GM21576 (cell line): ENCODE results near the gene FNTB.
A peak's percentile ranks its signal among the peaks of the same experiment; 100 is the strongest.
"Not testable (repeated sequence)": the region's sequence is repeated elsewhere in the genome, so short reads cannot be mapped to it uniquely, and the experiment has no call there.

Experiments
- ATAC-seq: cut with Tn5 transposase; IDR thresholded peaks from one replicate; pipeline ENCODE4 v1.9.1; 2021; ENCODE audit warnings: mild to moderate bottlenecking, moderate library complexity; ENCODE audit not compliant: unreplicated experiment

Gene FNTB

GRCh38 chr14:65011538-65011937 lies 24.8 kb downstream of the FNTB start:
- no peak for ATAC-seq

DNA sequence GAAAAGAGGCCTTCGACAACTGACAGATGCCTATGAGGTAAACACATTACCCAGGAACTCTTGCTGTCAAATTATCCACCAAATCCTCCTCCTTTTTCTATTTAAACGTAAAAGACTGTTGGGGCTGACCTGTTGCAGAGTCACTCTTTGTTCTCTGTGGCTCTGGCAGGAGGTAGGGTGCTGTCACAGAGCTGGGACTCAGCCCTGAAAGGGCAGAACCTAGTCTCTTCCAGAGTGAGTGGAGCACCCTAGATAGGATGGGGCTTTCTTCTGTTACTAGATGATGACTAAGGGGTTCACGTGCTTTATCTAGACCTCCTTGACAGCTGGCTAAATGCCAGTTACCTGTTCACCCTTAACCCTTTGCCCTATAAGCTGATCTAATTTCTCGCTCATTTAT lies 25.7 kb downstream of the FNTB start:
- no peak for ATAC-seq

DNA sequence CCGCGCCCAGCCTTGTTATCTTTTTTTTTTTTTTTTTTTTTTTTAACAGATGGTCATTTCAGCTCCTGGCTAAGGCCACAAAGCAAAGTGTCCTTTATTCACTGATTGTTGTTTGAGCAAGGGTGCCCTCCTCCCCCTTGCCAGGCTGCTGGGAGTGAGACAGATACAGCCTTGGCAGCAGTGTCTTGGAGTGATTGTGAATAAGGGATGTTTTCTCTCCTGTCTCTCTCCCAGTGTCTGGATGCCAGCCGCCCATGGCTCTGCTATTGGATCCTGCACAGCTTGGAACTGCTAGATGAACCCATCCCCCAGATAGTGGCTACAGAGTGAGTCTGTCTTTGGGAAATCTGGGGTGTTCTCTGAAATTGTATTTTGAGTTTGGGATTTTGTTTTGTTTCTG lies 28.7 kb downstream of the FNTB start:
- ATAC-seq = no peak

- ATAC-seq = no peak
Observed at GRCh38 chr14:65016471-65016870, 29.8 kb downstream of the FNTB start.

DNA sequence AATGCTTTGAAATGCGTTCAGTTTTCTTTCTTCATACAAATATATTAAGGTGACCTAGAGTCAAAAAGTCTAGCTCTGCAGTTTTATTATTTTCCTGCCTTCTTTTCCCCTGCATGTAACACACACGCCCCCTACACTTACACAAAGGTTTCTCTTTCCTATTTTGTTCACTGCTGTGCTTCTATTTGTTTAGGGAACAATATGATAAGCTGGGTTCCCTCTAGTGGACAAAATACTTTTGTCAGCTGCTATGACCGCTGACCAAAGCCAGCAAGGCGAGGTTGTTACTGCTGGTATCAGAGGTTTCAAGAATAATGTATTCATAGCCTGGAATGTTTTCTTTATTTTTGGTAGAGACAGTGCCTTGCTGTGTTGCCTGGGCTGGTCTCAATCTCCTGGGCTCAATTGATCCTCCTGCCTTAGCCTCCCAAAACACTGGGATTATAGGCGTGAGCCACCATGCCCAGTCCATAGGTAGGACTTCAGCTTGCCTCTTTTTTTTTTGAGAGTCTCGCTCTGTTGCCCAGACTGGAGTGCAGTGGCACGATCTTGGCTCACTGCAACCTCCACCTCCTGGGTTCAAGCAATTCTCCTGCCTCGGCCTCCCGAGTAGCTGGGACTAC lies 33.4 kb downstream of the FNTB start:
- peak; percentile 52 for ATAC-seq

DNA sequence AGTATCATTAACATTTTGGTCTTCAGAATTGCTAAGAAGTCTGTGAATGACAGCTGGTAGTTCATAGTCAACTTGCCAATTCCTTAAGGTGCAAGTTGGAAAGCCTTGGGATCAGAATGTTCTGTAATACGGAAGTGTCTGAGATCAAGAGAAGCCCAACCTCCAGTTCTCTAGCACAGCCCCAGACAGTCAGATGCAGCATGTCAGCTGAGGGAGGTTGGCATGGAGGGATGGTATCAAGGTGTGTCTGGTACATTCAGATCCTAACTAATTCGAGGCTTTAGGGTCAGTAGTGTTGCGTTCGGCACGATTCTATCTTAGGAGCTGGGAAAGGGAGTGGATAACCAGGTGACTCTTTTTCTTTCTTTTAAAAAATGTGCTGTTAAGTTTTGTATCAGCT lies 38.3 kb downstream of the FNTB start:
- ATAC-seq = no peak

DNA sequence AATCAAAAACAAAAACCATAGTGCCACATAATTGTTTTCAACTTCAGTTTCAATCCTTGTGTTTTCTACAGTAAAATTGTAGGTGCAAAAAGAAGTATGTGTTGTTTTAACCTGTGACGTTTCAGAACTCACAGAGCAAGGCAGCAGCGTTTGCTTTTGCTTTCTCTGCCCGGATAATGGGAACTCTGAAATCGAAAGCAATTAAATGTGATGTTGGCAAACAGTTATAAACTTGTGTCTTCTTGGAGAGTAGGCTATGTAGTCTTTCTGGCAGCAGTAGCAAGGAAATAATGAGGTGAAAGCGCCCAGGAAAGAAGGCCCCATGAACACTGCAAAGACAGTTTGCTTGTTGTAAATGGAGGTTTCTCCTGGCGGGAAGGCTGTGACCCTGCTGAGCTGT lies 39.1 kb downstream of the FNTB start:
- ATAC-seq = no peak

GRCh38 chr14:65026526-65026925 lies 39.8 kb downstream of the FNTB start:
- ATAC-seq = no peak

- no peak for ATAC-seq
Observed at GRCh38 chr14:65027127-65027799, 40.6 kb downstream of the FNTB start.

DNA sequence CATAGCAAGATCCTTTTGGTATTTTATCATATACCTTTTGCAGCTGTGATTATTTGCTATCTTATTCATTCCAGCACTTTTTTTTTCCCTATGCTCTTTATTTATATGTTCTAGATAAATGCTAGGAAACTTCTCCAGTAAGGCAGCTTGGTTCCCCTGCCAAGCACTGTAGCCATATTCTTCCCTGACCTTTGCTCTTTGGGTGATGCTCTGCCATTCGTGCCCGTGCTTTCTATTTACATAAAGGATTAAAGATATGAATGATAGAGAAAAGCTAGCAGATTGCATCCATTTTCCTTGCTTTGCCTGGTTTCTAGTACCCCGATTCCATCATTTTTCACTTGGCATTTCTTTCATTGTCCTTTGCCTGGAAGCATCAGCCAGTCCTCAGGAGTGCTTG lies 42.2 kb downstream of the FNTB start:
- ATAC-seq = no peak

GRCh38 chr14:65031321-65031720 lies 44.6 kb downstream of the FNTB start:
- ATAC-seq = not testable (repeated sequence)

- ATAC-seq = no peak
Observed at GRCh38 chr14:65032319-65032718, 45.6 kb downstream of the FNTB start.

DNA sequence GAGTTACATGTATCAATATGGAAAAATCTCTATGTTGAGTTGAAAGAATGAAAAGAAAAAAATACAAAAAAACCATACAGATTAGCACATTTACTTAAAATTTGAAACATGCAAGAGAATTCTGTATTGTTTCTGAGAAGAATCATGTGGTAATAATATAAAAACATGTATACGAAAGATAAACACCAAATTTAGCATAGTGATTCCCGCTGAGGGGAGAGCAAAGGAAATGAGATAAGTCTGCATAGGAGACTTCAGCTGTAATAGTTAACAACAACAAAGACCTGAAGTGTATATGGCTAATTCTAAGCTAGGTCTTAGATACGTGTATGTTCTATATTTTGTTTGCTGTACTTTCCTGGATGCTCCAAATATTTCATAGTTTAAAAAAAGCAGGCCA lies 46.5 kb downstream of the FNTB start:
- ATAC-seq = no peak

GRCh38 chr14:65034021-65034420 lies 47.3 kb downstream of the FNTB start:
- no peak for ATAC-seq

DNA sequence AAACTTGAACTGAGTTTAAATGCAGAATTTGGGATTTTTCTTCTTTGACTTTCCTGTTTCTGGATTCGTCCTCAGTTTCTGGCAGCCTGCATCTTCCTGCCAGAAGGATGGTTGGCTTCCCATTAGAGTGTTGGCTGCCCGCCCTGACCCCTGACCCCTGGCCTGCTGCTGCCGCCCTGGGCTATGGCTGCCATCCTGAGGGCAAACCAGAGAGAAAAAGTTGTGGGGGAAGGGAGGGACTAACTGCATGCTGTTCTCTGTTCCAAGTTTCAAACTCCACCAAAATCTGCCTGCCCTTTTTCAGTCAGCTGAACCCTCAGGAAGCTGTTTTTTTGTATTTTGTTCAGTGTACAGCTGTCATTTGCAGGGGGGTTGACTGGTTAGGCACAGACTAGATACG lies 48.4 kb downstream of the FNTB start:
- ATAC-seq = no peak

DNA sequence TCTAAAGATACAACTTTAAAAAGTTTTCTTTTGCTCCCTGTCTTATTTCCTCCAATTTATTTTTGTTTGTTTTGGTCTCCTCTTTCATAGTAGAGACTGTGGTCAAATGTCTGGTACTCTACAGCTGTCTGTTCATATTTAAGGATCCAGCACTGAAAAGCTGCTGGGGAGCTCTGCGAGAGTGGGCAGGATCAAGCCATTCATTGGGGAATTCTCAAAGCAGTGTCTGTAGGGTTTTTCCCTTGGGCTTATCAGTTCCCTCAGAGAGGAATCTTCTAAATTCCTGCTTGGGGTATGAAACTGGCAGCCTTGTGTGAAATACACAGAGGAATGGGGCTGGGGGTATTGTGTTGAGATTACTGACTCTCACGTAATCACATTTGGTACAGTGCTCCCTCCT lies 52.3 kb downstream of the FNTB start:
- ATAC-seq = no peak

DNA sequence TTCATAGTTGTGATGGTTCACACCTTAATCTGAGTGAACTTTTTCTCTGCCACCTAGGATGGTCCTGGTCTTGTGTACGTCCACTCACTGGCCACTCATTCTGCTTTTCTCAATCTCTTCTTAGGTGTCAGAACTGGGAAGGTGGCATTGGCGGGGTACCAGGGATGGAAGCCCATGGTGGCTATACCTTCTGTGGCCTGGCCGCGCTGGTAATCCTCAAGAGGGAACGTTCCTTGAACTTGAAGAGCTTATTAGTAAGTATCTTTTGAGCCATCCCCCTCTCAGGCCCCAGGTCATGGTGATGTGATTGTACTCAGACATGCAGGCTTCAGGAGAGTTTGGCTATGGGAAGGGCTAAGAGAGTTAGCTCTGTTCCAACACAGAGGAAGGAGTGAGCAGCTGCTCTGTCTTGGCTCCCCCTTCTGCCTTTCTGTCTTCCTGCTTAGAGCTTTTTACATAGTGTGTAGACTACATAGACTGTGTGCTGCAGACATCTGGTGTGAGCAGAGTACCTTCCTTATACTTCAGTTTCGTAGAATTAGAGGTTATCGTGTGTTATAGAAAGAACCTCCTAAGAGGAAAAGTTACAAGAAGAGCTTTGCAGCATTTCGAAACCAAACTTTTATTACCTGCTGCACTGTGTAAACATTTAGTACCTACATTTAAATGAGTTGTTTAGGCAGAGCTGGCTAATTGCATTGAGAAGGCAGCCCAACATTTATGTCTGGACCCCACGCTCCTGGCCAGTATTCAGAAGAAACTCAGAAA lies 54.2 kb downstream of the FNTB start:
- no peak for ATAC-seq

- ATAC-seq = no peak
Observed at GRCh38 chr14:65041434-65041915, 54.8 kb downstream of the FNTB start.

GRCh38 chr14:65042296-65042695 lies 55.6 kb downstream of the FNTB start:
- ATAC-seq = no peak

GRCh38 chr14:65042731-65043372 lies 56.2 kb downstream of the FNTB start:
- peak; percentile 71 for ATAC-seq

DNA sequence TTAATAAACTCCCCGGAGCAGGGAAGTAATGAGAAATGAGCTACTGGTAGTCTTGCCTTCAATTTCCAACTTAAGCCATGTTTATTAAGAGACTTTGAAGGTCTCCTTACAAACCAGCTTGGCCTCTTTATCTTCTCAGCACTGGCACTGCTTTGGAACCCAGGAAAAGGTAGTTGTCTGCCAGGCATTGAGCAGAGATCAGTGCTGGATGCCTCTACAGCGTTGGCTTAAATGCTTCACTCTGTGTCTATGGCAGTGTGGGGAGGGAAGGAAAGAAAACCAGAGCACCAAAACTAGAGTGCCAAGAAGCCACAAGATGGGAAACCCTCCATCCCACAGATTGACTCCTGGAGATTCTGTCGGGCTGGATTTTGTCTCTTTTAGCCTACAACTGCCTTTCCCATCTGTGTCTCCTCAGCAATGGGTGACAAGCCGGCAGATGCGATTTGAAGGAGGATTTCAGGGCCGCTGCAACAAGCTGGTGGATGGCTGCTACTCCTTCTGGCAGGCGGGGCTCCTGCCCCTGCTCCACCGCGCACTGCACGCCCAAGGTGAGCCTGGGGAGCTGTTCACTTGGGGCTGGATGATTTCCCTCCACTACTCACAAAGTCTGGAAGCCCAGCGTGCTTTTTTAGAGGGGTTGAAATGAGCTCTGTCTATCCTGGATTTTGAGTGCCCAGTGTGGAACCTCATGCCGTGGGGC lies 57.3 kb downstream of the FNTB start:
- no peak for ATAC-seq
